ENCODE measurements around the gene SCAF8. TPM values are rescaled to one million over a fixed set of nuclear protein-coding genes. Genes with fewer than 3 reads are reported as not detected.

The SCAF8 gene
- total and polyA plus RNA-seq, 9 of the 15 experiments (the other 6 are each of a cell fraction or from before 2014, with no cell fraction given) = 10.5 to 46.6 (median 23.2) TPM

- Histone ChIP-seq H3K27ac (ENCODE audit: extremely low read depth, low read depth, low read length) (no peak overlapping the region), H3K4me1 (replicated peaks in 1 of 2; ENCODE audit: control insufficient read depth in 2 of 2, insufficient read depth in 2 of 2, low read length in 2 of 2) (no peaks in the 10 kb centered on the region), H3K9me1 (ENCODE audit: control insufficient read depth, insufficient read depth, low read length) (no peaks in the 10 kb centered on the region), H3K36me3 (ENCODE audit: control insufficient read depth, insufficient read depth, low read length) (peaks cover 18% of the 10 kb centered on the region; the same call in 1 of the 3 replicates), H2AFZ (ENCODE audit: low read depth, low read length) (no peak overlapping the region), H3K4me2 (ENCODE audit: insufficient read depth, low read length) (no peak overlapping the region), H4K20me1 (replicated peaks; ENCODE audit: control insufficient read depth, insufficient read depth, low read length) (peaks cover 18% of the 10 kb centered on the region; the same call in 1 of the 2 replicates), H3K4me3 (no peak overlapping the region), H3K79me2 (ENCODE audit: control insufficient read depth, insufficient read depth, low read length) (peaks cover 87% of the 10 kb centered on the region), H3K9me3 (replicated peaks; ENCODE audit: control insufficient read depth, insufficient read depth, low read depth, low read length) (no peaks in the 10 kb centered on the region), H3K27me3 (ENCODE audit: control insufficient read depth in 2 of 2, insufficient read depth in 2 of 2, low read length in 2 of 2) (no peaks in the 10 kb centered on the region), H3K9ac (ENCODE audit: insufficient read depth in 1 of 2, low read depth in 2 of 2, low read length in 2 of 2) (no peak overlapping the region)
- BruUV-seq (replicated peaks) = no TSS peak
- 96% methylated on average over 4 of the region's 4 CpGs for WGBS (ENCODE audit: insufficient coverage, low coverage, missing lambda C conversion rate)
- in situ Hi-C loops (cut with MboI) = no loop called here
- intact Hi-C loops (cut with micrococcal nuclease) = no loop called here
- ATAC-seq (peak; percentile 13; the same call in 2 of the 3 replicates), FAIRE-seq (no peak), DNase-seq (ENCODE audit: extremely low read depth in 1 of 4, low spot score in 3 of 4) (no peak)
- POLR2A ChIA-PET = no interaction called here
- TF ChIP-seq SNAPC5 (CRISPR knock-in tag; IDR thresholded peaks at IDR 0.05) (no peak), CBX8 (IDR thresholded peaks at IDR 0.05; ENCODE audit: borderline replicate concordance, extremely low read depth, low read depth, low read length, poor library complexity, severe bottlenecking) (no peak), TBL1XR1 (IDR thresholded peaks at IDR 0.05; ENCODE audit: low read length in 2 of 2) (no peak), RBM14 (IDR thresholded peaks at IDR 0.05; ENCODE audit: borderline replicate concordance, insufficient read depth, low read depth, low read length) (no peak), GABPA (tag; conservative IDR thresholded peaks at IDR 0.05; ENCODE audit: low read depth) (no peak), TEAD2 (tag; IDR thresholded peaks at IDR 0.05) (no peak)
- CTCF ChIA-PET (ENCODE audit: low intra/inter-chr PET ratio) = no interaction called here
These were observed 107.9 kb downstream of the SCAF8 start for GRCh38 chr6:154841109-154841508.

Measured in K562 (cell line).